ENCODE results near the gene CRIP2.

CRIP2 gene

GRCh38 chr14:105502446-105503295 lies 28.1 kb downstream of the CRIP2 start:
- TF ChIP-seq CTCF (IDR thresholded peaks at IDR 0.05; ENCODE audit: extremely low read depth, missing control alignments): no peak
- DNase-seq (ENCODE audit: low spot score): no peak

- TF ChIP-seq CTCF (IDR thresholded peaks at IDR 0.05; ENCODE audit: extremely low read depth, missing control alignments): no peak
- no peak for DNase-seq (ENCODE audit: low spot score)
These were observed 28.6 kb downstream of the CRIP2 start for GRCh38 chr14:105503296-105503640.

GRCh38 chr14:105503935-105504692 lies 29.5 kb downstream of the CRIP2 start:
- TF ChIP-seq CTCF (IDR thresholded peaks at IDR 0.05; ENCODE audit: extremely low read depth, missing control alignments): no peak
- no peak for DNase-seq (ENCODE audit: low spot score)

- TF ChIP-seq CTCF (IDR thresholded peaks at IDR 0.05; ENCODE audit: extremely low read depth, missing control alignments): no peak
These were observed 30.5 kb downstream of the CRIP2 start for GRCh38 chr14:105505101-105505500.

GRCh38 chr14:105507247-105507646 lies 32.6 kb downstream of the CRIP2 start:
- DNase-seq (ENCODE audit: low spot score): no peak
- TF ChIP-seq CTCF (IDR thresholded peaks at IDR 0.05; ENCODE audit: extremely low read depth, missing control alignments): no peak

More at GRCh38 chr14:105505101-105505500, 30.5 kb downstream of the CRIP2 start:
- DNase-seq (ENCODE audit: low spot score): no peak

GRCh38 chr14:105508069-105508468 lies 33.4 kb downstream of the CRIP2 start:
- TF ChIP-seq CTCF (IDR thresholded peaks at IDR 0.05; ENCODE audit: extremely low read depth, missing control alignments): no peak
- DNase-seq (ENCODE audit: low spot score): no peak

- DNase-seq (ENCODE audit: low spot score): no peak
- no peak for TF ChIP-seq CTCF (IDR thresholded peaks at IDR 0.05; ENCODE audit: extremely low read depth, missing control alignments)
These were observed 34.0 kb downstream of the CRIP2 start for GRCh38 chr14:105508601-105509000.

Data from GM20000 (cell line).